Hypothalamus (tissue), 51 donors: ENCODE data around the gene CRTC1.

ENCODE experiments used
- DNase-seq, 51 donors: peaks; one replicate each; lab custom pipeline; 2025; lab: John Stamatoyannopoulos, UW

CRTC1 gene

DNA sequence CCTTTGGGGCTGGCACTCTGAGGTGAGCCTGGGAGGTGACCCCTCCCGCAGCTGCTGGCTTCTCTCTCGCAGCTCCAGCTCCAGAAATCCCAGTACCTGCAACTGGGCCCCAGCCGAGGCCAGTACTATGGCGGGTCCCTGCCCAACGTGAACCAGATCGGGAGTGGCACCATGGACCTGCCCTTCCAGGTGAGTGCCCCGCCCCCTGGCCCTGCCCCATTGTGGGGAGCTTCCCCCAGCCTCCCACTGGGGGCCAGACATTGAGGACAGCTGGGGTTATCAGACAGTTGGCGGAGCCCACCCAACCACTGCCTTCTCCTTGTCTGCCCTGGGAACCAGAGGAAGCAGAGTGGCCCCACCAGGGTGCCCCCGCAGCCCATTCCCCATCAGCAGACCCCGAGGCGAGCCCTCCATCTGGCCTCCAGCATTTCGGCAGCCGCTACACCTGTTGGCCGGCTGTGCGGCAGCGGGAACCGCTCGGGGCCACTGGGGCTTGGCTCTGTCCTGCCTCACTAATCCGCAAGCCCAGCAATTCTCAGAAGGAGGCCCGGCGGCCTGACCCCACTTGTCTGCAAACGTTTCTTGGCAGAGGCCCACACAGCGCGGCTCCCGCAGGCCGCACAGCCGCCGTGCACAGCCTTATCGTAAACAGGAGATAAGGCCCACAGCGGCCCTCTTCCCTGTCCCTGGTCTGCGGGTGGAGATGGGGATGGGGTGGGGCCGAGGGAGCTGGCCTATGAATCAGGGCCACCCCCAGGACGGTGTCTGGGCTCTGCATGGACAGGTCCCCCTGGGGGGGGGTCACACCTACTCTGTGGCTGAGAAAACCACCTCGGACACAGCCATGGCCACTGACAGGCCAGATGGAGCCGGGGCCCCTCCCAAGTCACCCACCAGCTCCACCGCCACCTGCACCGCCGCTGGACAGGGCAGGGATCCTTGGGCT, 59.6 kb downstream of the CRTC1 start:
- DNase-seq = no peak

GRCh38 chr19:18743784-18744418, 60.4 kb downstream of the CRTC1 start:
- no peak for DNase-seq

DNA sequence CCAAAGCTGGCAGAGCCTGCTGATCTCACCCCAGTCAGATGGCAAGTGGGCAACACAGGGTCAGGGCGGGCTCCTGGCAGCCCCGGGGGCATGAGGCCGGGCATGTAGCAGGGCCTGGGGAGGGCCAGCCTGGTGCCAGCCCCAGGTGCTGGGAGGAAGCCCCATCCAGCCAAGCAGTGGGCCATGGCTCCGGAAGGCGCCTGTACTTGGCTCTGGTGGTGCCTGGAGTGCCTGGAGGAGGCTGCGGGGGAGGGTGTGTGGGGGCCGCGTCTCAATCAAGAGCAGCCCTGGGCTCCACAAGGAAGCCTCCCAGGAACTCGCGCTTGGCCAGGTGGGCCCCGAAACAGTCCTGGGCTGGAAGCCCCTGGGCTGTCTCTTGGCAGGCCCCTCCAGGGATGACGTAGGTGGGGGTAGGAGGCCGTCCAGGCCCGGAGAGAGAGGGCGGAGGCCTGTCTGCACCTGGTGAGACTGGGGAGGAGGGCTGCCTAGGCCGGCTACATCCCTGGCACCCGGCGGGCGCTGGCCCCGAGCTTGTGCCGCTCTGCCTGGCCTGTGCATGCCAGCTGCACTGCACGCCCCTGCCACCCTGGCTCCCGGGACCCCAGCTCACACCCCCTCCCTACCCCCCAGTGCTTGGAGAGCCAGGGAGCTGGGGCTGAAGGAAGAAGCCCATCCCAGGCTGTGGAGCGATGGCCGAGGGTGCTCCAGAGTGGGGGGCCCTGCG, 61.7 kb downstream of the CRTC1 start:
- DNase-seq = peak in 1 of 51 donors; percentile 11

DNA sequence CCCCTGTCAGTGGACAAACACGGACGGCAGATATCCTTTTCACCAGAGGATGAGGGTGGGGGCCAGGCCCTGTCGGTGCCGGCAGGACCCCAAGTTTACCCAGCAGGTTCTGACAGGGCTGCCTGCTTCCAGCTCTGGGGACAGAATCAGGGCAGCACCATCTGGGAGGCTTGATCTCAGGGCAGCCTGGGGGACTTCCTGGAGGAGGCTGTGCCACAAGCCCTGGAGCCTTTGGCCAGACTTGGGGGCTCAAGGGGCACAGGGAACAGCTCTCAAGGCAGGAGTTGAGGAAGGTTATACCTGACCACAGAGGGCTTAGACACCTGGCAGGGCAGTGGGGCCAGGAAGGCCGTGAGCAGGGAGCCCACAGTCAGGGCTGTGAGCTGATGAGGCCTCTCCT, 62.5 kb downstream of the CRTC1 start:
- DNase-seq = no peak

- DNase-seq = no peak
These were observed 63.2 kb downstream of the CRTC1 start for GRCh38 chr19:18746401-18747325.

DNA sequence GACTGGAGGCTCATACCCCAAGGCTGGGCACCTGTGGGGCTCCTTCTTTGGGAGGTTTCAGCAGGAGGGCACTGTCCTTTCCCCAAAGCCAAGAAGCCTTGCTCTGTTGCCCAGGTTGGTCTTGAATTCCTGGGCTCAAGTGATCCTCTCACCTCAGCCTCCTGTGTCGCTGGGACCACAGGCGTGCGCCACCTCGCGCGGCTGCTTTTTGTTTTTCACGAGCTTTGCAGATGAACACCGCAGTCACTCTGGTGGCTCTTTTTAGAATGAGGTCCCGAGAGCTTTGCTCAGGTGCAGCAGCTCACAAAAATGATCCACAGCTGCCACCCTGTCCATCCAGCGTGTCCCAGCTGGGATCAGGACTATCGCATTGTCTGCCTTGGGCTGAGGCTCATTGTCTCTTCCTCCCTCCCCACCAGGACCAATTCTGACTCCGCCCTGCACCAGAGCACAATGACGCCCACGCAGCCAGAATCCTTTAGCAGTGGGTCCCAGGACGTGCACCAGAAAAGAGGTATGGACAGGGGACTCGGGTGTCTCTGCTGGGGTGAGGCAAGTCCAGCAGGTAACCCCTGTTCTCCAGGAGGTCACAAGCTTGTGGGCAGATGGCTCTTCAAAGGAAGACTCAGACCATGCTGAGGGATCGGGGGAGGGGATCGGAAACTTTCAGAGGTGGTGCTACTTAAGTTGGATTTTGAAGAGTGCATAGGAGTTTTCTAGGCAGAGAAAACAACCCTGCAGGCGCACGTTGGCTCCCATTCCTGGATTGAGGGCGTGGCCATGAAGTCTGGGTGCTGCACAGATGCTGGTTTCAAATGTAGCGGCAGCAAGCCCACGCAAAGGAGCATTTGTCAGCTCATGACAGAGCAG, 66.1 kb downstream of the CRTC1 start:
- no peak for DNase-seq

DNA sequence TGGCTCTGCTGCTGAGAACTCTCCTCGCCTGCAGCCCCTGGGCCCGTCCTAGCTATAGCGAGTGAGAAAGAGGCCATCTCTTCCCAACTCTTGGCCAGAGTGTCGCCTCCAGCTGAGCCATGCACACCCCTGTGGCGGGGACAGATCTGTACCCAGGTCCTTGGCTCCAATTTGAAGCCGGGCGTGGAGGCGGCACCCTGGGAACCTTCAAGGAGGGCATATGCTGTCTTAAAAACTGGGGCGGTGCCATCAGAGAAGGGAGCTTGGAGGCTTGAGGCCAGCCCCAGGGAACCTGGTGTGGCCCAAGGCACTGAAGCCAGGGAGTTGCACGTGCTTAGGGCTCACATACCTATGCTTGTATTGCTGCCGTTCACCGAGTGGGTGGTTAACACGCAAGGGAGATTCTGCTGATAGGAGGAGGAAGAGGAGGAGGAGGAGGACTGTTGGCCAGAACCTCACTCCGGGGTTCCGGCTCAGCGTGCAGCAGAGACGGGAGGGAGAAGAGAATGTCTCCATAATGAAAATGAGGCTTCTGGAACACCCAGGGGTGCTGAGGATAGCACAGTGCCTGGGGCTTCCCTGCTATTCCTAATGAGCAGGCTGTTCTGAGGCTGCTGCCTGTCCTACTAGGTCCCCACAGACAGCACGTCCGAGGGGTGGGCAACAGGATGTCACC, 67.0 kb downstream of the CRTC1 start:
- DNase-seq = no peak

GRCh38 chr19:18751571-18751970, 68.1 kb downstream of the CRTC1 start:
- DNase-seq = no peak

DNA sequence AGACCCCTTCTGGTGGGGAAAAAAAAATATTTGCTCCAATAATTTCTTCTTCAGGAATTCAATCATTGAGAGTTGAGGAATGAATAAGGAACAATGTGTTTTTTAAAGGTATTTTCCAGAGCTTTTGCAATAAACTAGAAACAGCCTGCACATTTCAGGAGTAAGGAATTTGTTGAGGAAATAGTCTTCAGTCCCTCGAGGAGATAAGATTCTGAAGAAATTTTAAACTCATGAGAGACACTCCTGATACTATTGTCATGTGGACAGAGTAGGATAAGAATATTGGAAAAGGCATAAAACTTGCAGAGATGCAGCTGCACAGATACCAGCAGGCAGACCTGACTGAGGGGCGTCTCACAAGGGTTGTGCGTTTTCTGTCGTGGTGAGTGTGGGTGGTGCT, 71.0 kb downstream of the CRTC1 start:
- no peak for DNase-seq

DNA sequence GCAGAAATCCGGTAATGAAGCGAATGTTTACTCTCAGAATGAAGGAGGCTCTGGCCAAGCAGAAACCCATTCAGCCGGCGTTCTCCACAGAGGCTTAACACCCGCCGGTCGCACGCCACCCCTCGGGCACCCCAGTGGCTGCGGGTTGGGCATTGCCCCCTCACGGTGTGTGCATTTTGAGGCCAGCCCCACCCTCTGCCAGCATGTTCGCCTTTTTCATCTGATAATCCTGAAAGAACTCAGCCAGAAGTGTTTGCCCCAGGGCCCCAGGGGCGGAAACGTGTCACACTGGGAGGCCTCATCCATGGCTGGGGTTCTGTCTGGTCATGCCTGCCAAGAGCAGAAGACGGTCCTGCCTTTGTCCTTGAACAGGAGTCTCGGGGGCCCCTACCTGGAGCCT, 73.4 kb downstream of the CRTC1 start:
- DNase-seq = no peak

DNA sequence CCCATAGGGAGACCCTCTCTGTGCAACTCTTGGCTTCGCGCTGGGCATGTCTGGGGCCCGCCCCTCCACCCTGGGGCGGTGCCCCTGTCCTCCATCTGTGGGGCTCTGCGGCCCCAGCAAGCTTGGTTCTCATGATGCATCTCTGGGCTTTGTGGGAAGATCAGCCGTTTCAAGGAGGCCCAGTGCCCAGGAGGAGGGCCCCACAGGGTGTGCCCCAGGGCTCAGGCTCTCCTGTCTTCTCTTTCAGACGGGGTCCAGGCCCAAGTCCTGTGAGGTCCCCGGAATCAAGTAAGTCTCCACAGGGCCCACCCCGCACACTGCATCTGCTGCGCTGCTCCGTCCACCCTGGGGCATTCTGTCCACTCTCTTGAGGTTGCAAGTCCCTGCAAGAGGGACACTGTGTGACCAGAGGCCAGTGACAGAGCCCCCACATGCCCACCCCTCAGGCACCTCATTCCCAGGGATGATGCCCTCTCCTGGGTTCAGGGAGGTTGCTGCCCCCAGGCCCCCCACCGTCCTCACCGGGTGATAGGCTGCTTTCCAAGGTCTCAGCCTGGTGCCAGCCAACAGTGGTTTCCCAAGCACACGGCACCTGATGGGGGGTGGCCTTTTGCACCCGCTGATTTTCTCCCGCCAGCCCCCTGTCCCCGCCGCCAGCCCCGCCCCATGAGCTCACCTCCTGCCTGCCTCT, 76.0 kb downstream of the CRTC1 start:
- DNase-seq = no peak

GRCh38 chr19:18759995-18760426, 76.5 kb downstream of the CRTC1 start:
- no peak for DNase-seq

DNA sequence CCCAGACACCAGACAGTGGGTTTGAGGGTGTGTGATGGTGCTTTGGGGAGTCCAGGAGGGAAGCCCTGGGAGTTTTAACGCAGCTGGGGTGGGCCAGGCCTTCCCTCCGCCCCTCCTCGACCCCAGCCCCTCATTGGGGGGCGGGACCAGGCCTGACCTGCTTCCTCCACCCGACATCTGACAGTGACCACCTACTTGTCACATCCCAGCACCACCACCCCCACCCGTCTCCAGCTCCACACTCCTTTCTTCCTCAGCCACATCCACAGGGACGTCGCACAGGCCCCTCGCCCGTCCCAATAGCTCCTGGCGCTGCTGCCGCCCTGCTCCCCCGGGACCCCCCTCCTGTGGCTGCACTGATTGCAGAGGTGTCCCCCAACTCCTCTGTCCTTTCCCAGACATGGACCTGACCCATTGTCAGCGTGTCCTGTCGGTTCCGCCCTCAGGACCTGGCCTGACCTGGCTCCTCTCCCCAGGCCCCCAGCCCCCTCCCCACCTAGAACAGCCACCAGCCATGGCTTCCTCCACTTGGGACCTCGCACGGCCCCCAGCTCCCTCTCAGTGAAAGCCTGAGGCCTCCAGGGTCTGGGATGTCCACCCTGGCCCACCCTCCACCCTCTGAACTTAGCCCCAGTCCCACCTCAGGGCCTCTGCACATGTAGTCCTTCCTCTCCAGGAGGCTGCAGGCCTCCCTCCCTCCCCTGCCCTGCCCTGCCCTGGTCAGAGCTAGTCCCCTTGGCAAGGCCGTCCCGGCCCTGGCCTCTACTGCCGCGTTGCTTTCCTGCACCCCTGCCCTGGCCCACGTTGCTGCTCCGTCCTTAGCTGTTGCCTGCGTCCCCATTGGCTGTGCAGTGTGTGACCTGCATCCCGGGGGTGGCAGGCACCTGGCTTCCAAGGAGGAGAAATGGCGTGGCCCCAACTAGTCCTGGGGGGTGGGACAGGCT, 77.2 kb downstream of the CRTC1 start:
- DNase-seq = no peak

GRCh38 chr19:18761531-18762110, 78.1 kb downstream of the CRTC1 start:
- peak in 2 of 51 donors; percentile 19 to 23 for DNase-seq

GRCh38 chr19:18762125-18763023, 78.9 kb downstream of the CRTC1 start:
- DNase-seq = peak in 25 of 51 donors; percentile 11 to 65 (median 28)
